HepG2 (cell line): ENCODE results near the gene APLP1. TPM values are rescaled to one million over a fixed set of nuclear protein-coding genes. Genes with fewer than 3 reads are reported as not detected.

Experiments used
- AHR ChIP-seq: IDR thresholded peaks from 2 replicates; pipeline ENCODE4 v1.6.1; 2018; ENCODE audit warnings: missing genetic modification reagents, missing compliant biosample characterization
- FOXO4 ChIP-seq: sonication (generic); formaldehyde crosslinking; conservative IDR thresholded peaks from 2 replicates; pipeline ENCODE4 v1.8.1; 2023; ENCODE audit warnings: missing genetic modification reagents
- HNF1A ChIP-seq, 2 experiments: sonication (generic) in 1 of 2; formaldehyde crosslinking in 1 of 2; IDR thresholded peaks; 2 replicates each; pipeline versions ENCODE4 v1.4.0 to v1.6.1; 2016 to 2020; ENCODE audit warnings: borderline replicate concordance in 1 of 2, low read depth in 1 of 2, mild to moderate bottlenecking in 1 of 2, missing genetic modification reagents in 1 of 2
- PCBP1 ChIP-seq: fragments of 200-400 bp; formaldehyde crosslinking; IDR thresholded peaks from 2 replicates; pipeline ENCODE4 v1.6.1; 2017; ENCODE audit warnings: mild to moderate bottlenecking, low read depth, low read length, borderline replicate concordance
- PRDM4 ChIP-seq: sonication (generic); formaldehyde crosslinking; IDR thresholded peaks from 2 replicates; pipeline ENCODE4 v1.9.0; 2021; ENCODE audit warnings: missing genetic modification reagents, borderline replicate concordance
- ZNF335 ChIP-seq: sonication (generic); formaldehyde crosslinking; IDR thresholded peaks from 2 replicates; pipeline ENCODE4 v1.4.0; 2020; ENCODE audit warnings: missing genetic modification reagents
- ZNF512B ChIP-seq: sonication (generic); formaldehyde crosslinking; IDR thresholded peaks from 2 replicates; pipeline ENCODE4 v1.5.1; 2020; ENCODE audit warnings: missing genetic modification reagents, mild to moderate bottlenecking, borderline replicate concordance
- ZNF513 ChIP-seq: sonication (generic); formaldehyde crosslinking; conservative IDR thresholded peaks from 2 replicates; pipeline ENCODE4 v1.5.0; 2020; ENCODE audit warnings: missing genetic modification reagents
- ZNF552 ChIP-seq: sonication (generic); formaldehyde crosslinking; IDR thresholded peaks from 2 replicates; pipeline ENCODE4 v1.9.0; 2022; ENCODE audit warnings: missing genetic modification reagents, mild to moderate bottlenecking, borderline replicate concordance
- ZNF766 ChIP-seq: sonication (generic); formaldehyde crosslinking; IDR thresholded peaks from 2 replicates; pipeline ENCODE4 v1.5.0; 2020; ENCODE audit warnings: missing genetic modification reagents, borderline replicate concordance
- ZNF777 ChIP-seq: sonication (generic); formaldehyde crosslinking; IDR thresholded peaks from 2 replicates; pipeline ENCODE4 v1.4.0; 2020; ENCODE audit warnings: missing genetic modification reagents
- ZNF883 ChIP-seq: sonication (generic); formaldehyde crosslinking; IDR thresholded peaks from 2 replicates; pipeline ENCODE4 v1.5.1; 2020; ENCODE audit warnings: mild to moderate bottlenecking, missing genetic modification reagents; ENCODE audit errors: not compliant biosample characterization
- polyA plus RNA-seq, 8 experiments: library from polyadenylated mRNA; depleted of rRNA in 3 of 8; stranded (reverse) in 7 of 8; unstranded in 1 of 8; fragments of >200 nt; fragmentation: Illumina TruSeq in 4 of 8; extraction: Trizol in 4 of 8; gene quantifications; 2 replicates each; pipeline versions ENCODE4 v1.2.1 to v1.2.3, GENCODE V29; 2011 to 2016; ENCODE audit warnings: low read depth in 4 of 8, missing spikeins in 1 of 8, mixed read lengths in 1 of 8; ENCODE audit not compliant: insufficient read depth in 1 of 8
- total RNA-seq, 5 experiments: library from RNA; depleted of rRNA; stranded (reverse); fragments of >200 nt; fragmentation: Illumina TruSeq; extraction: Trizol; gene quantifications; 2 replicates each; pipeline ENCODE4 v1.2.3, GENCODE V29; 2016; ENCODE audit warnings: low read depth in 1 of 5

APLP1 gene
- total and polyA plus RNA-seq, 2 of the 13 experiments (the other 11 are each of a cell fraction or from before 2014, with no cell fraction given) = 2.0 to 2.9 TPM

- no peak for TF ChIP-seq ZNF552
- no peak for TF ChIP-seq HNF1A (IDR thresholded peaks at IDR 0.05; ENCODE audit: low read depth)
- 0 out of 2 replicates have a peak, but pooled peaks have one; percentile 32 for TF ChIP-seq HNF1A (CRISPR knock-in tag; IDR thresholded peaks at IDR 0.05; ENCODE audit: borderline replicate concordance)
- TF ChIP-seq ZNF335 = no peak
- no peak for TF ChIP-seq ZNF777 (CRISPR knock-in tag)
- no peak; the same call in 1 of the 2 replicates for TF ChIP-seq PCBP1
- no peak for TF ChIP-seq PRDM4
- no peak for TF ChIP-seq ZNF883 (CRISPR knock-in tag)
- TF ChIP-seq ZNF512B (CRISPR knock-in tag) = no peak
- no peak for TF ChIP-seq ZNF766 (CRISPR knock-in tag)
- no peak for TF ChIP-seq FOXO4
- no peak for TF ChIP-seq ZNF513 (CRISPR knock-in tag)
- TF ChIP-seq AHR (CRISPR knock-in tag) = no peak
These were observed 22.9 kb upstream of the APLP1 start (continued) for GRCh38 chr19:35845215-35846037.
